GM12874 (cell line): ENCODE measurements around the gene CUX1.

Source experiments
- TF ChIP-seq, protein P1 (sequence below): IDR thresholded peaks from 2 replicates; pipeline ENCODE4 v1.5.1; 2011; ENCODE audit warnings: low read depth, mild to moderate bottlenecking, control low read depth, low read length, moderate library complexity; ENCODE audit not compliant: insufficient read depth

CUX1 gene

DNA sequence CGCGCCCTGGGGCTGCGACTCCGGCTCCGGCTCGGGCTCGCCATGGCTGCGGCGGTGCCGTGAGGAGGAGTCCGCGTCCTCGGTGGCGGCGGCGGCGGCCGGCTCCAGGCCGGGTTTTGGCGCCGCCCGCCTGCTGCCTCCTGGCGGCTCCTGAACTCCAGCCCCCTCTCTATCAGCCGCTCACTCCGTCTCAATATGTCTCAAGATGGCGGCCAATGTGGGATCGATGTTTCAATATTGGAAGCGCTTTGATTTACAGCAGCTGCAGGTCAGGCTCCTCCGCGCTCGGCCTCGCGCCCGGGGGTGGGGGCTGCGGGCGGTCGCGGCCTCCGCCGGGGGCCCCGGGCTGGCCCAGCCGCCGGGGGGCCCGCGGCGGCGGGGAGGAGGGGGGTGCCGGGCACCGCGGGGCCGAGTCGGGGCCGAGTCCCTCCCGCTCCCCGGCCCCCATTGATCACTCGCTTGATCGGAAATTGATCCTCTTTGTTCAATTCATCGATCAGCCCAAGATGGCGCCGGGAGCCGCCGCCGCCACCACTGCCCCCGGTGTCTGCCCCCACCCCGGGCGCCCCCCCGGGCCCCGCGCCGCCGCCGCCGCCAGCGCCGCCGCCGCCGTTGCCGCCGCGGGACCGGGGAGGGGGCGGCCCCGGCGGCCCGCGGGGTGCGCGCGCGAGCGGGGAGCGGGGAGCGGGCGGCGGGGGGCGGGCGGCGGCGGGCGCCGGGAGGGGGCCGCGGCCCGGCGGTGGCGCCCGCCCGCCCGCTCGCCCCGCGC lies 1.4 kb upstream of the CUX1 start:
- TF ChIP-seq, protein P1, sequence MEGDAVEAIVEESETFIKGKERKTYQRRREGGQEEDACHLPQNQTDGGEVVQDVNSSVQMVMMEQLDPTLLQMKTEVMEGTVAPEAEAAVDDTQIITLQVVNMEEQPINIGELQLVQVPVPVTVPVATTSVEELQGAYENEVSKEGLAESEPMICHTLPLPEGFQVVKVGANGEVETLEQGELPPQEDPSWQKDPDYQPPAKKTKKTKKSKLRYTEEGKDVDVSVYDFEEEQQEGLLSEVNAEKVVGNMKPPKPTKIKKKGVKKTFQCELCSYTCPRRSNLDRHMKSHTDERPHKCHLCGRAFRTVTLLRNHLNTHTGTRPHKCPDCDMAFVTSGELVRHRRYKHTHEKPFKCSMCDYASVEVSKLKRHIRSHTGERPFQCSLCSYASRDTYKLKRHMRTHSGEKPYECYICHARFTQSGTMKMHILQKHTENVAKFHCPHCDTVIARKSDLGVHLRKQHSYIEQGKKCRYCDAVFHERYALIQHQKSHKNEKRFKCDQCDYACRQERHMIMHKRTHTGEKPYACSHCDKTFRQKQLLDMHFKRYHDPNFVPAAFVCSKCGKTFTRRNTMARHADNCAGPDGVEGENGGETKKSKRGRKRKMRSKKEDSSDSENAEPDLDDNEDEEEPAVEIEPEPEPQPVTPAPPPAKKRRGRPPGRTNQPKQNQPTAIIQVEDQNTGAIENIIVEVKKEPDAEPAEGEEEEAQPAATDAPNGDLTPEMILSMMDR, result 0 out of 2 replicates have a peak, but pooled peaks have one; percentile 10

DNA sequence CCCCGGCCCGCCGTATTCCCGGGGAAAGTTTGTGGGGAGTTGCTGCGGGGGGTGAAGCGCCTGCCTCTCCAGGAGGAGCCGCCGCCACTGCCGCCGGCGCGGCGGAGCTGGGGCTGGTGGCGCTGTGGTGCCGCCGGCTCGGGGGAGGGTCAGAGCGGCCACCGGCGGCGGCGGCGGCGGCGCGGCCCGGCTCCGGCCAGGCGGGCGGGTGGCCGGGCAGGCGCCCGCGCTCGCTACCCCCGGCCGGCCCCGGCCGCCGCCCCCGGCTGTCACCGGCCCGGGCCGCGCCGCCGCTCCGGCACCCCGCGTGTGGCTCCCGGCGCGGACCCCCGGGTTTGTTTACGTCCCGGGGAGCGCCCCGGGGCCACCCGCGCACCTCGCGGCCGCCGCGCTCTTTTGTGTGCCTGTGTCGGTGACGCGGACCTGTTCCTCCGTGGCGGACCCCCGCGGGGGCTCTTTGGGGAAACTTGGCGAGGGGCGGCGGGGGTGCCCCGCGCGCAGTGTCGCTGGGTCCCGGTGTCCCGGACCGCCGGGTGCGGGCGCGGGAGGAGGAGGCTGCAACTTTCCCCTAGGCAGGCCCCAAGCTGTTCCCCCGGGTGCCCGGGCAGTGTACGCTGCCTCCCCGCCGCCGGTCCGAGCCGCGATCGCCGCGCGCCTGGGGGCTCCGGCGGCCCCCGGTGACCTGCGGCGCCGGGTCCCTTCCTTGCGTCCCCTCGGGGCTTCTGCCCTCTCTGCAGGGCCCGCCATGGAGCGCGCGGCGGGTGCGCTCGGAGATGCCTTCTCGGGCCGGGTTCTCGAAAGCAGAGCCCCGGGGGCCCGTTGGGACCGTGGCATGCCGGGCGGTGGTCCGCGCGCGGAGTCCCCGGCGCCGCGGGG lies 593 bp upstream of the CUX1 start:
- TF ChIP-seq, protein P1, result peak; percentile 25; the same call in 1 of the 2 replicates

GRCh38 chr7:101818287-101819071 lies 1.1 kb downstream of the CUX1 start:
- TF ChIP-seq, protein P1, result no peak

DNA sequence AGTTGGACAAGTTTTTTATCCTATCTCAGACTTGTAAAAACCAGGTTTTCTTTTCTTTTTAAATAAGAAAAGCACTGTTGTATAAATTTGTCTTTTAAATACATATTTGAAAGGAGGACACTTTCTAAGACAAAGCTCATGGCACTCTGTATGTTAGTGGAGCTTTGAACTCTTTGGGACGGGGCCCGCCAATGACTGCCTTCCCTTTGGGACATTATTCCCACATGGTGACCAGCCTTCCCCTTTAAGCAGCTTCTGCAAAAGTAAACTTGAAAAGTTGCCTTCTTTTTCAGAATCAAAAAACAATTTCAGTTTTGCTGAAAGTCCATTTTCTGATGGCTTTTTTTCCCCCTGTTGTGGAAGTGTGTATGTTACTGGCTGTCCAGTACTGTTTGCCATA lies 1.8 kb downstream of the CUX1 start:
- TF ChIP-seq, protein P1, result no peak

GRCh38 chr7:101819913-101820522 lies 2.6 kb downstream of the CUX1 start:
- TF ChIP-seq, protein P1, result no peak

DNA sequence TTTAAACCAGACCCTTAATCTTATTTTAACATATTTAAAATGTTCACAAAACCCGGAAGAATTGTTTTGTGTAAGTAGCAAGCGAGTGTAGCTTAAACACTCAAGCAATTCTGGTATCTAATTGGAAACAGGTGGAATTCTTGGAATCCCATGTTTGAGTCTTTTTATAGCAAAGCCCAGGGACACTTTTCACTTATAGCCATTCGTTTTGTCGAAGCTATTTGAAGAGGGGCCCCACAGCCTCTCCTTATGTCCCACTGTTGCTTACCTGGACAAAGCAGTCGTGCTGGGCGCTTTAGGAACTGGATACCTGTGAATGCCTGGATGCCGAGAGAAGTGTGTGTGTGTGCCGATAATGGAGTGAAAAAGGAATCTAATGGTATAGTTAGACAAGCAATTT lies 3.3 kb downstream of the CUX1 start:
- TF ChIP-seq, protein P1, result no peak
